HCT116 (cell line): ENCODE measurements around the gene SNRNP27. TPM values are rescaled to one million over a fixed set of nuclear protein-coding genes. Genes with fewer than 3 reads are reported as not detected.
A peak's percentile ranks its signal among the peaks of the same experiment; 100 is the strongest.

Experiments
- ATAC-seq: fragments of 200-7000 bp; cut with Tn5 transposase; 2 replicates; pipeline ENCODE4 v1.9.1; 2020; ENCODE audit warnings: mild to moderate bottlenecking, moderate library complexity
- BruUV-seq: library from RNA; stranded (reverse); fragments of 400-500 nt; replicated peaks from 2 replicates; lab custom pipeline; 2021; lab: Mats Ljungman, UMichigan
- CTCF ChIA-PET: fragments of 300-600 bp; sonication (Branson Sonifier 250); formaldehyde crosslinking; loops from one replicate; lab custom pipeline; 2021; ENCODE audit warnings: antibody characterized with exemption; lab: Charles Lee
- POLR2A ChIA-PET: fragments of 300-600, 350-600 bp; sonication (Branson Sonifier 250); formaldehyde crosslinking; loops from one replicate; lab custom pipeline; 2021; ENCODE audit warnings: antibody characterized with exemption; lab: Charles Lee
- RAD21 ChIA-PET, 2 experiments: fragments of 300-600 bp; sonication (Branson Sonifier 250); formaldehyde crosslinking; loops; one replicate each; lab custom pipeline; 2023; ENCODE audit warnings: low total read pairs in 2 of 2; ENCODE audit not compliant: uncharacterized antibody in 2 of 2, unreplicated experiment in 2 of 2, low non-redundant PET in 1 of 2; lab: Charles Lee
- DNase-seq: peaks from one replicate; pipeline ENCODE4 v3.0.0-alpha.2; 2010; ENCODE audit warnings: low read depth, low spot score
- H2AFZ ChIP-seq: fragments of 200-600 bp; shearing (Covaris generic), sonication (generic); 2 replicates; pipeline ENCODE4 v1.6.1; 2017; ENCODE audit warnings: low read depth, mixed run types, mixed read lengths, antibody characterized with exemption, low read length; ENCODE audit not compliant: poor library complexity, severe bottlenecking
- H3K27ac ChIP-seq: 2 replicates; pipeline ENCODE4 v1.5.1; 2012; ENCODE audit warnings: low read depth, low read length
- H3K27me3 ChIP-seq: fragments of 200-600 bp; sonication (generic); 2 replicates; pipeline ENCODE4 v1.6.1; 2016; ENCODE audit warnings: mixed run types, low read length, mixed read lengths; ENCODE audit not compliant: insufficient read depth
- H3K36me3 ChIP-seq, 2 experiments: fragments of 200-500 bp in 1 of 2; fragments of 200-600 bp in 1 of 2; sonication (Bioruptor generic) in 1 of 2; sonication (generic) in 1 of 2; 2 replicates each; pipeline versions ENCODE4 v1.5.1 to v1.6.1; 2014 to 2016; ENCODE audit warnings: low read length in 2 of 2, inconsistent platforms in 1 of 2, mixed read lengths in 1 of 2, mixed run types in 1 of 2; ENCODE audit not compliant: insufficient read depth in 2 of 2, control insufficient read depth in 1 of 2
- H3K4me1 ChIP-seq, 2 experiments: fragments of 200-600 bp in 1 of 2; sonication (generic) in 1 of 2; 2 replicates each; pipeline versions ENCODE4 v1.5.1 to v1.6.1; 2012 to 2017; ENCODE audit warnings: low read length in 2 of 2, inconsistent platforms in 1 of 2, mild to moderate bottlenecking in 1 of 2, mixed read lengths in 1 of 2, mixed run types in 1 of 2, moderate library complexity in 1 of 2; ENCODE audit not compliant: insufficient read depth in 2 of 2, control insufficient read depth in 1 of 2
- H3K4me2 ChIP-seq: fragments of 200-600 bp; sonication (generic); 2 replicates; pipeline ENCODE4 v1.6.1; 2017; ENCODE audit warnings: mixed run types, low read length, mixed read lengths
- H3K4me3 ChIP-seq, 2 experiments: fragments of 200-600 bp in 1 of 2; sonication (generic) in 1 of 2; replicated peaks in 1 of 2; 2 replicates each; pipeline ENCODE4 v1.5.1; 2011 to 2016; ENCODE audit warnings: low read length in 2 of 2, control low read depth in 1 of 2, low read depth in 1 of 2, mild to moderate bottlenecking in 1 of 2, mixed read lengths in 1 of 2, mixed run types in 1 of 2
- H3K79me2 ChIP-seq: fragments of 200-600 bp; sonication (generic); 2 replicates; pipeline ENCODE4 v1.6.1; 2017; ENCODE audit warnings: mild to moderate bottlenecking, mixed run types, low read length, moderate library complexity, mixed read lengths; ENCODE audit not compliant: insufficient read depth
- H3K9ac ChIP-seq: fragments of 200-600 bp; sonication (generic); 2 replicates; pipeline ENCODE4 v1.6.1; 2016; ENCODE audit warnings: low read length, mixed read lengths
- H3K9me2 ChIP-seq: fragments of 200-600 bp; sonication (generic), shearing (Covaris generic); 2 replicates; pipeline ENCODE4 v1.6.1; 2017; ENCODE audit warnings: mixed run types, mild to moderate bottlenecking, moderate library complexity; ENCODE audit not compliant: insufficient read depth
- H3K9me3 ChIP-seq, 2 experiments: fragments of 200-500 bp in 1 of 2; fragments of 200-600 bp in 1 of 2; sonication (Bioruptor generic) in 1 of 2; sonication (generic) in 1 of 2; 2 replicates each; pipeline ENCODE4 v1.6.1; 2014 to 2017; ENCODE audit warnings: low read length in 2 of 2, mixed read lengths in 2 of 2, inconsistent platforms in 1 of 2, low read depth in 1 of 2, mild to moderate bottlenecking in 1 of 2, mixed run types in 1 of 2, moderate library complexity in 1 of 2; ENCODE audit not compliant: control insufficient read depth in 1 of 2, insufficient read depth in 1 of 2
- H4K20me1 ChIP-seq: fragments of 200-600 bp; sonication (generic), shearing (Covaris generic); 2 replicates; pipeline ENCODE4 v1.6.1; 2017; ENCODE audit warnings: mixed run types, mild to moderate bottlenecking, moderate library complexity; ENCODE audit not compliant: insufficient read depth
- CBX3 ChIP-seq: IDR thresholded peaks from 2 replicates; pipeline ENCODE4 v1.6.1; 2012; ENCODE audit warnings: low read depth
- FOSL1 ChIP-seq: IDR thresholded peaks from 2 replicates; pipeline ENCODE4 v1.6.1; 2012; ENCODE audit warnings: low read depth
- RAD21 ChIP-seq: IDR thresholded peaks from 2 replicates; pipeline ENCODE4 v1.6.1; 2012; ENCODE audit warnings: low read depth, mild to moderate bottlenecking
- SRF ChIP-seq: IDR thresholded peaks from 2 replicates; pipeline ENCODE4 v1.6.1; 2012; ENCODE audit warnings: low read depth
- ZBTB33 ChIP-seq: IDR thresholded peaks from 2 replicates; pipeline ENCODE4 v1.6.1; 2011; ENCODE audit warnings: mild to moderate bottlenecking, low read length, moderate library complexity; ENCODE audit not compliant: insufficient replicate concordance; ENCODE audit errors: extremely low read depth
- intact Hi-C: fragments of 100-400 bp; cut with micrococcal nuclease; formaldehyde crosslinking; loops from 2 replicates; pipeline ENCODE4 v1.10.0; 2022
- total RNA-seq: library from RNA; stranded (reverse); gene quantifications from one replicate; pipeline ENCODE4 v1.2.1, GENCODE V29; 2021; ENCODE audit not compliant: unreplicated experiment
- TF ChIP-seq, protein P1 (sequence below), 3 experiments: fragments of 200-600 bp in 1 of 3; sonication (generic) in 1 of 3; IDR thresholded peaks in 2 of 3; conservative IDR thresholded peaks in 1 of 3; 2 replicates each; pipeline ENCODE4 v1.5.1; 2012 to 2017; ENCODE audit warnings: low read depth in 2 of 3, low read length in 2 of 3, antibody characterized with exemption in 1 of 3, borderline replicate concordance in 1 of 3, control low read depth in 1 of 3, mild to moderate bottlenecking in 1 of 3, mixed read lengths in 1 of 3, mixed run types in 1 of 3, moderate library complexity in 1 of 3; ENCODE audit not compliant: insufficient read depth in 1 of 3

The SNRNP27 gene
- total RNA-seq, 1 experiment from 2014 or later, result 44.4 TPM

DNA sequence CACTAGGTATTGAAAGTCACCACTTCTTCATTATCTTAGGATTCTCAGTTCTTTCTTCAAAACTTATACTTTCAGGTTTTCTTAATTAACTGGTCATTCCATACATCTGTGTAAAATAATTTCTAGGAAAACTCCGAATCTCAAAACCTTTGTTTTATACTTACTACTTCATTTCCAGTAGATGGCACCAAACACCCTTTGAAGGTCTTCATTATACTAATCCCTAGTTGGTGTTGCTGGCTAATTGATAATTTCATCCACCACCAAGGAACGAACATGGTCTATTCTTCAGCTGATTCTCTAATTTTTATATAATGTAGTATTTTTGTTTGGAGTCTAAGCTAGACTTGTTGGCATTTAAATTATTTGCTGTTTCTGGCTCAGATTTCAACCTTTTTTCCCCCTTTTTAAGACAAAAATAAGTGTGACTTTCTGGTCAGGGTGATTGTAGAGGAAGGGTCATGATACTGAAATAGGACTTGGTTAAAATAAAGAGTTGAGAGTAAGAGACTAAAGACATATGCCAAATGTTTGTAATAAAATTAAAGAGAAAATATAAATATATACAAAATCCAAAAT is 18.3 kb downstream of the SNRNP27 start:
- POLR2A ChIA-PET, result interaction anchor here (1.0 to 3.1 kb wide), 4 partner anchors 159 to 279 kb away, joined by 4 to 32 read pairs (median 6); partner anchors contain the start of gene C2orf42
- RAD21 ChIA-PET, result interaction anchor here (1.1 to 1.3 kb wide), 2 partner anchors 159 to 187 kb away, joined by 3 read pairs; no protein-coding TSS in a partner anchor

More for the DNA sequence above, 18.3 kb downstream of the SNRNP27 start:
- Histone ChIP-seq H3K4me1 (peaks cover 0 to 18% of the 10 kb centered on the region in 2 experiments; a peak in 3 of 4 replicates), H4K20me1 (no peaks in the 10 kb centered on the region), H2AFZ (no peak overlapping the region), H3K27ac (no peak overlapping the region), H3K79me2 (no peaks in the 10 kb centered on the region), H3K9ac (no peak overlapping the region), H3K9me2 (no peaks in the 10 kb centered on the region), H3K4me2 (no peak overlapping the region), H3K27me3 (no peaks in the 10 kb centered on the region), H3K9me3 (no peaks in the 10 kb centered on the region), H3K4me3 (no peak overlapping the region), H3K36me3 (peaks cover 9 to 10% of the 10 kb centered on the region in 2 experiments; a peak in 1 of 4 replicates)
- BruUV-seq, result no TSS peak
- no peak for ATAC-seq
- DNase-seq, result peak; percentile 46
- peak; percentile 95 for TF ChIP-seq RAD21
- TF ChIP-seq ZBTB33, result no peak
- TF ChIP-seq, protein P1, sequence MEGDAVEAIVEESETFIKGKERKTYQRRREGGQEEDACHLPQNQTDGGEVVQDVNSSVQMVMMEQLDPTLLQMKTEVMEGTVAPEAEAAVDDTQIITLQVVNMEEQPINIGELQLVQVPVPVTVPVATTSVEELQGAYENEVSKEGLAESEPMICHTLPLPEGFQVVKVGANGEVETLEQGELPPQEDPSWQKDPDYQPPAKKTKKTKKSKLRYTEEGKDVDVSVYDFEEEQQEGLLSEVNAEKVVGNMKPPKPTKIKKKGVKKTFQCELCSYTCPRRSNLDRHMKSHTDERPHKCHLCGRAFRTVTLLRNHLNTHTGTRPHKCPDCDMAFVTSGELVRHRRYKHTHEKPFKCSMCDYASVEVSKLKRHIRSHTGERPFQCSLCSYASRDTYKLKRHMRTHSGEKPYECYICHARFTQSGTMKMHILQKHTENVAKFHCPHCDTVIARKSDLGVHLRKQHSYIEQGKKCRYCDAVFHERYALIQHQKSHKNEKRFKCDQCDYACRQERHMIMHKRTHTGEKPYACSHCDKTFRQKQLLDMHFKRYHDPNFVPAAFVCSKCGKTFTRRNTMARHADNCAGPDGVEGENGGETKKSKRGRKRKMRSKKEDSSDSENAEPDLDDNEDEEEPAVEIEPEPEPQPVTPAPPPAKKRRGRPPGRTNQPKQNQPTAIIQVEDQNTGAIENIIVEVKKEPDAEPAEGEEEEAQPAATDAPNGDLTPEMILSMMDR (IDR thresholded peaks at IDR 0.05 in 2 of 3, conservative IDR thresholded peaks at IDR 0.05 in 1 of 3; ENCODE audit: borderline replicate concordance in 1 of 3, insufficient read depth in 1 of 3, low read depth in 2 of 3, low read length in 2 of 3), result peak; percentile 36 to 83 (median 74); a peak in 5 of 6 replicates
- no peak; the same call in 1 of the 2 replicates for TF ChIP-seq SRF
- TF ChIP-seq CBX3, result no peak
- TF ChIP-seq FOSL1, result no peak
- intact Hi-C loops, result loop anchor here (1.0 to 5.0 kb wide), 5 partner anchors 190 to 735 kb away; partner anchors contain the start of genes C2orf42 and TIA1
- CTCF ChIA-PET, result interaction anchor here (0.6 to 6.0 kb wide), 10 partner anchors 151 to 391 kb away, joined by 3 to 78 read pairs (median 4); partner anchors contain the start of genes FAM136A and SNRPG
